Mononuclear cell (primary cell): ENCODE results near the gene GPR89B. TPM values are rescaled to one million over a fixed set of nuclear protein-coding genes. Genes with fewer than 3 reads are reported as not detected.
"Not testable (repeated sequence)": the region's sequence is repeated elsewhere in the genome, so short reads cannot be mapped to it uniquely, and the experiment has no call there.

Experiments
- H3K27me3 ChIP-seq: 2 replicates; pipeline ENCODE4 v1.6.0; 2011; ENCODE audit warnings: low read length, control low read depth; ENCODE audit not compliant: insufficient read depth
- H3K4me1 ChIP-seq: 2 replicates; pipeline ENCODE4 v1.5.1; 2011; ENCODE audit warnings: mild to moderate bottlenecking, low read length, control low read depth; ENCODE audit not compliant: insufficient read depth
- H3K4me3 ChIP-seq: 2 replicates; pipeline ENCODE4 v1.5.1; 2011; ENCODE audit warnings: mild to moderate bottlenecking, low read length, moderate library complexity
- H3K9me3 ChIP-seq: 2 replicates; pipeline ENCODE4 v1.5.1; 2011; ENCODE audit warnings: low read depth, mild to moderate bottlenecking, control low read depth, low read length
- total RNA-seq: library from RNA; depleted of rRNA; stranded (reverse); fragments of >200 nt; gene quantifications from one replicate; pipeline ENCODE4 v1.2.3, GENCODE V29; 2012

GPR89B gene
- total RNA-seq, 1 donor: 22.4 TPM

DNA sequence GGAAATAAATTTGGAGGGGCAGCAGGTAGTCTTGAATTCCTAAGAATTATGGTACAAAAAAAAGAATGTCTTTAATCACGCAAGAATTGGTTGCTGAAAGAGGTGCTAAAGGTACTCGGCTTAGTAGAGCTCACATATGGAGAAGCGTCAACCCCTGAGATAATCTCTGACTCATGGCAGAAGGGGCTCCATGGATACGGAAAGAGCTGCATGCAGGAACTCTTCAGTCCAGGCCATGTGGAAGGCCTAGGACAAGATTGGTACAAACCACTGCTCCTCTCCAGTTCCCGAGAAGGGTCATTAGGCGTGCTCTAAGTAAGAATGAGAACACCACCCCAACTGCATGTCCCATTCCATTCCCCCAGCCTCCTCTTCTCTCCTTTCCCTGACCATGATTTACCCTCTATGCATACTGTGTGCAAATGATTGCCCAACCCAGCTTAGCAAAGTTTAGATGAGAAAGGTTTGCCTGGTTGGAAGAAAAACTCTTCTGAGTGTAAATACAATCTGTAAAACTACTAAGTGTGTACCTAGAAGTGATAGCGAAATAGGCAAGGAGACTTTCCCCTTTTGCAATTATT lies 14.8 kb upstream of the GPR89B start:
- peaks cover 6% of the 10 kb centered on the region for H3K27me3 ChIP-seq
- H3K9me3 ChIP-seq: no peaks in the 10 kb centered on the region
- H3K4me1 ChIP-seq: no peaks in the 10 kb centered on the region
- H3K4me3 ChIP-seq: no peak overlapping the region

DNA sequence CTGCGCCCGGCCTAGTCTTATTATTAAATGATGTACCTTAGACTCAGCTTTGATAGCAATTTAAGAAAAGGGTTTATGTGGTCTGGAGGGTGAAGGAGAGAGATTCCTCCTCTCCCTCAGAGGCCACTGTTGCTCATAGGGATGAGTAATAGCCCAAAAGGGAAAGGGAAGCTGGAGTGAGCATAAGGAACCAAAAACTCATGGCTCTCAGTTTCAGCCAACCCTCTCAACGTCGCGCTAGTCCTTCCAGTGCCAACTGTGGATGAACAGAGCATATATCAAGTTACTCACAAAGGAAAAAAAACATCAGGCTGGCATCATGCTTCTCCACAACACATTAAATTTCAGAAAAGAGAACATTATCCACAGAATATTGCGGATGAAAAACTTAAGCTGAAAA lies 8.3 kb upstream of the GPR89B start:
- Histone ChIP-seq H3K4me3 (no peak overlapping the region), H3K9me3 (no peaks in the 10 kb centered on the region), H3K27me3 (peaks cover 6% of the 10 kb centered on the region), H3K4me1 (no peaks in the 10 kb centered on the region)

DNA sequence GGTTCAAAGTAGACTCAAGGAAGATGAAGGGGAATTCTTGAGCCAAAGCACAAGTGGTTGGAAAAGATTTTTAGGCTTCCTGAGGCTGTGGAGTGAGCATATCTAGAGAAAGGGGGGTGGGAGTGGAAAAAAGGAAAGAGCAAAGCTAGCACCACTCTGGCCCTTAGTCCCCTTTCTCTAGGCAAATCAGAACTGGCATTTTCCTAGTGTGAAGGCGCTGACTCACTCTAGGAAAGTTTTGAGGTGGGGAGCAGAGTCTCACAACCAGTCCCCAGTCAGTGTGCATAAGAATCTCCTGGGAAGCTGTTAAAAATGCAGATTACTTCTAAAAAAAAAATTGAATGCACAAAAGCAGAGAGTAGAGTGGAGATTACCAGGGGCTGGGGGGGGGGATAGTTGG lies 3.4 kb upstream of the GPR89B start:
- Histone ChIP-seq H3K9me3 (no peaks in the 10 kb centered on the region), H3K4me1 (peaks cover 4% of the 10 kb centered on the region), H3K27me3 (no peaks in the 10 kb centered on the region), H3K4me3 (no peak overlapping the region)

DNA sequence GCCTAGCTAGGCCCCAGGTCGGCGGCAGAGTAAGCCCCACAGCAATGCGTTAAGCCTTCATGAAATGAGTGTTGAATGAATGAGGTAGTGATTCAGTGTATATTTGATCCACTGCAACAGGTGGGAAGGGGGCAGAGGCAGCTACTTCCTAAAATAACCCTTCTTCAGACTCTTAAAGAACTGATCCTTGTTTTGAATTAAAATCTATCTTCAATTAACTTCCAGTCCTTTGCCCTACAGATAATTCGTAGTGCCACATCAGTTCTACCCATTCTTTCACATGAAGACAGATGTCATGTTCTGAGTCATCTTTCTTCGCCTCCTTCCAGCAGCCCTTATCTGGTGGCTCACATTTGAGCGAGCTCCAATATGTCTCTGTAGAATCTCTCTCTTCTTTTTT lies 1.0 kb upstream of the GPR89B start:
- not testable (repeated sequence) for H3K4me1 ChIP-seq, H3K9me3 ChIP-seq, H3K4me3 ChIP-seq, H3K27me3 ChIP-seq

DNA sequence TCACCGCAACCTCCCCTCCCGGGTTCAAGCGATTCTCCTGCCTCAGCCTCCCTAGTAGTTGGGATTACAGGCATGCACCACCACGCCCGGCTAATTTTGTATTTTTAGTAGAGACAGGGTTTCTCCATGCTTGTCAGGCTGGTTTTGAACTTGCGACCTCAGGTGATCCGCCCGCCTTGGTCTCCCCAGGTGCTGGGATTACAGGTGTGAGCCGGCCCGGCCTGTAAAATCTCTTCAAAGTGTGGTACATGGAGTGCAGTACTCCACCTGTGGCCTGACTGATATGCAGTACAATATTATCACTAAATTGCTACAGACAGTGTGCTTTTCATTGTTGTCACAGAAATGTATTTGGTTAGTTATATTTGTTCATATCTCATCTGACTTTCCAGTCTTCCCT lies 531 bp upstream of the GPR89B start:
- H3K4me3 ChIP-seq, H3K4me1 ChIP-seq, H3K9me3 ChIP-seq, H3K27me3 ChIP-seq: not testable (repeated sequence)

DNA sequence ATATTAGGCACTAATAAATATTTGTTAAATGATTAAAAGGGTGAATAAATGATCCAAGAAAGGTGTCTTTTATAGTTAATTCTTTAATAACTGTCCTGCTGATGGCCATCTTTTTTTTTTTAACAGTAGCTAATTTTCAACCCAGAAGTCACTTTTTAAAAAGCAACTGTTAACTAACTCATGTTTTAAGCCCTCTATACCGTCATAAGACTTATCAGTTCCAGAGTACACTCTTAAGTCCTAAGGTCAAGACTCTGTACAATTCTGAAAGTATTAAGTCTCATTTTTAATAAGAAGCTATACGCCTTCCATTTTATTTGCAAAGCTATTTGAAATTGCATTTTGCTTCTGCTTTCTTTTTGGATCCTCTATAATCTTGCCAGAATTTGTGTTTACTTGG lies 2.9 kb downstream of the GPR89B start:
- not testable (repeated sequence) for H3K4me1 ChIP-seq, H3K4me3 ChIP-seq, H3K9me3 ChIP-seq, H3K27me3 ChIP-seq

DNA sequence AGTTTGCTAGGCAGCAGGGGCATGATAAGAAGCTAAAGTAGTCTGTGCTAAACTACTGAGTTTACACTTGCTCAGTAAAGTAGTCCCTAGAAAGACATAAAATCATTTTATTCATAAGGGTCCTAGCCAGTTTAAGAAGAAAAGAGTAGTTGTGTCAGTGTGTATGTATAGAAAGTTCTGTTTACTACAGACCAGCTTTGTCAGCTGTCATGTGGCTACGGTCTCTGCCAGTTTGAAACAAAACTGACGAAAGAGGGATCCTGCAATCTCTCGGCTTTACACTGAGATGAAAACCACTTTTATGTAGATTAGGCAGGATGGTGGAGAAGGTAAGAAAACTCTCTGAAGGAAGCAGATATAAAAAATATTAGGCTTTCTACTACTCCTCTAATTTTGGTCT lies 7.1 kb downstream of the GPR89B start:
- H3K9me3 ChIP-seq, H3K4me3 ChIP-seq, H3K27me3 ChIP-seq, H3K4me1 ChIP-seq: not testable (repeated sequence)

DNA sequence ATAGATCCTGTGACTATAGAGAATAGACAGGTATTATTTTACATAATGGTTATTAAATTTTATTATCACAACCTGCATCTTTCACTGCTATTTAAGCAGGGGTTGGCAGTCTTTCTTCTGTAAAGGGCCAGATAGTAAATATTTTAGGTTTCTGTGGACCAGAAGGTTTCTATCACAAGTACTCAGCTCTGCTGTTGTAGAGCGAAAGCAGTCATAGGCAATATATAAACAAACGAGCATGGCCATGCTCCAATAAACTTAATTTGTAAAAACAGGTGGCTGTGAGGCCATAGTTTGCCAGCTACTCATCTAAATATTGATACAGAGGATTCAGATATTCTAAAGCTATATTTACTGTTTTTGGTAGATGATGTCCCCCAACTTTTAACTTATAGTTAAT lies 12.2 kb downstream of the GPR89B start:
- H3K9me3 ChIP-seq, H3K27me3 ChIP-seq, H3K4me3 ChIP-seq, H3K4me1 ChIP-seq: not testable (repeated sequence)

DNA sequence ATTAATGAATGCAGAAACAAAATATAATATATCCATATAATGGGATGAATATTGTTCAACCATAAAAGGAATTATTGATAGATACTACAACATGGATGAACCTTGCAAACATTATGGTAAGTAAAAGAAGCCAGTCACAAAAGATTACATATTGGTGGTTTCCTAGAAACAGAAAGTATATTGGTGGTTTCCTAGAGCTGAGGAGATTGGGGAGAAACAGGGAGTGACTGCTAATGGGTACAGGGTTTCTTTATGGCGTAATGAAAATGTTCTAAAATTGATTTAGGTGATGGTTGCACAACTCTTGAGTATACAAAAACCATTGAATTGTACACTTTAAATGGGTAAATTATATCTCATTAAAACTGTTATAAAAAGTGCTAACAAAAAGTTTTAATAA lies 14.3 kb downstream of the GPR89B start:
- not testable (repeated sequence) for H3K9me3 ChIP-seq, H3K4me1 ChIP-seq, H3K4me3 ChIP-seq, H3K27me3 ChIP-seq

DNA sequence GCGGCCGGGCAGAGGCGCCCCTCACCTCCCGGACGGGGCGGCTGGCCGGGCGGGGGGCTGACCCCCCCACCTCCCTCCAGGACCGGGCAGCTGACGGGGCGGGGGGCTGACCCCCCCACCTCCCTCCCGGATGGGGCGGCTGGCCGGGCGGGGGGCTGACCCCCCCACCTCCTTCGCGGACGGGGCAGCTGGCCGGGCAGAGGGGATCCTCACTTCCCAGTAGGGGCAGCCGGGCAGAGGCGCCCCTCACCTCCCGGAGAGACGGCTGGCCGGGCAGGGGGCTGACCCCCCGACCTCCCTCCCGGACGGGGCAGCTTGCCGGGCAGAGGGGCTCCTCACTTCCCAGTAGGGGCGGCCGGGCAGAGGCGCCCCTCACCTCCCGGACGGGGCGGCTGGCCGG lies 21.3 kb downstream of the GPR89B start:
- H3K4me1 ChIP-seq, H3K27me3 ChIP-seq, H3K9me3 ChIP-seq, H3K4me3 ChIP-seq: not testable (repeated sequence)

DNA sequence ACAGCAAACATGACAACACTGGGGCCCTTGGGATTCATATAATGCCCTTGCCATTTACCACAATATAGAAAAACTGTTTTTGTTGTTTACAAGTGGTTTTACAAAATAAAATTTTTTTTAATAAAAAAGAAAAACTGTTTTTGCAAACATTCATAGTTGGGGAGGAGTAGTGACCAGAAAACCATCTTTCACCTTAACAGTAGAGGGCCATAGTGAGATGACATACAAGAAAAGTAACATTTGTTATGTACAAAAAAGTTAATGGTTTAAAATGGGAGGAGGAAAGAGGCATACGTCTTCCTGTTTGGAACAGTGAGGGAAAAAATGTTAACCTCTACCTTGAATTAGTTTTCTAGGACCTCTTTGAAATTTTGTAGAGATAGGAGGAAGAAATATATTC lies 30.7 kb downstream of the GPR89B start:
- not testable (repeated sequence) for H3K9me3 ChIP-seq, H3K4me3 ChIP-seq, H3K27me3 ChIP-seq, H3K4me1 ChIP-seq

DNA sequence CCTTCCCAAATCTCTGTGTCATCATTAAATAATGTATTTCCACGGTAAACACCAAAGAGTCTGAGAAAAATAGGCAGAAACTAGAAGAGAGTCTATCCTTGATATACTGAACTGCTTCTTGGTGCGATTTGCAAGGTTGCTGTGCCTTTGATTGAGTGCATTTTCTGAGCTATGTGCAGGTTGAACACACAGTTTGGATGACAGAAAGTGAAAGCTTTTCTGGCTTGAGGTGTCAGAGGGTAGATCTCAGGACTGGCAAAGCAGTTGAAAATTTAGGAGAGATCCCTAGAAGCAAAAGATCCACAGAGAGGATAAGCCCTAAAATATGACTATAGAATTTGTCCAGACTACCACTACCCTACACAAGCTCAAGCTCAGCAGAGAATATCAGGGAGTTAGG lies 31.5 kb downstream of the GPR89B start:
- H3K4me3 ChIP-seq, H3K9me3 ChIP-seq, H3K4me1 ChIP-seq, H3K27me3 ChIP-seq: not testable (repeated sequence)

DNA sequence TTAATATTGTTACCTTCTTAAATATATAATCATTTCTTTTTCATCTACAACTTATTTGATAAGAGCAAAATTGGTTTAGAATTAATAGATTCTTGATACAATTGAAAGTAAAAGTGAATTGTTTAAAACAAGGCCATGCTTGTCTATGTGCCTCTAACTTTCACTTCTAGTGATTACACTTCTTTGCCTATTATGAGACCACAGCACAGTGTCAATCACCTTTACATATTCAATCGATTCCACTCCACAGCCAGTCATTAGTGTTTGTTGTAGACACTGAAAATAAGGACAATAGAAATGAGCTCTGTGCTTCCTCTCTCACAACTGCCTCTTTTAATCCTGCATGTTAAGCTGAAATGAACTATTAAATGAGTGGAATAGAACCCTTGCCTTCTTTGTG lies 36.4 kb downstream of the GPR89B start:
- not testable (repeated sequence) for H3K9me3 ChIP-seq, H3K4me3 ChIP-seq, H3K27me3 ChIP-seq, H3K4me1 ChIP-seq

DNA sequence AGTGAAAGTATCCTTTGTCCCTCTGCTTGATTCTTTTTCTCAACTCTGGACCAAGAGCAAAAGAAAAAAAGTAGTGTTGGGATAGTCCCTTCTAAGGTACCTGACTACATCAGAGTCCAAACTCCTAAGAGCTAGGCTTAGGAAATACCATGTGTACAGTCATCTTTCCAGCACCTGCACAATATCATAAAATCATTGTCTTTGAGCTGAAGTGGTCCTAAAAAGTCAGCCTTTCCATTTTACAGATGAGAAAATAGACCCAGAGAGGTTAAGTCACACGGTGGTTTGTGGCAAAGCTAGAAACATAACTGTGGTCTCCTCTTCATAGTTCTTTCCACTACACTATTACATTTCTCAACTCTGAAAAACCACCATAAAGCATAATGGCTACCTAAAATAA lies 38.4 kb downstream of the GPR89B start:
- not testable (repeated sequence) for H3K27me3 ChIP-seq, H3K4me3 ChIP-seq

DNA sequence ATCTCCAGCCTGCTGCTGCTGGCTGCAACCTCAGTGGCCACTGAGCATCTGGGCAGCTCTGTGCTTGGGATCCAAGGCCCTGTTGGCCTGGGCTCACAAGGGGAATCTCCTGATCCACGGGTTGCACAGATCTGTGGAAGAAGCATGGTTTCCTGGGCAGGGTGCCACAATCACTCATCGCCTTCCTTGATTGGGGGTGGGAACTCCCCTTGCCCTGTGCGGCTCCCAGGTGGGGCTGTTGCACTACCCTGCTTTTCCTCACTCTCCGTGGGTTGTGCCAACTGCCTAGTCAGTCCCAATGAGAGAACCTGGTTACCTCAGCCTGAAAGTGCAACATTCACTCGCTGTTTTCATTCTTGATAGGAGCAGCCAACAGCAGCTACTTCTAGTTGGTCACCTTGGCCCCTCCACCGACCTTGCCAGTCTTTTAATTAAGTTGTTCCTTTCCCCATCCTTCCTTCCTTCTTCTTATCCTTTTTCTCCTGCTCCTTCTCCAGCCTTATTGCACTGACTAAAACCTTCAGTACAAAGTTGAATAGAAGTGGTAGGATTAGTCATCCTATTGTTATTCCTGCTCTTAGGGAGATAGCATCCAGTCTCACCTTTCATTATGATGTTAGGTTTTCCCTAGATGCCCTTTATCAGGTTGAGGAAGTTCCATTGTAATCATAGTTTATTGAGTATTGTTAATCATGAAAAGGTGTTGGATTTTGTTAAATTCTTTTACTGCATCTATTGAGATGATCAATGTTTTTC lies 50.9 kb downstream of the GPR89B start:
- H3K27me3 ChIP-seq, H3K9me3 ChIP-seq, H3K4me1 ChIP-seq, H3K4me3 ChIP-seq: not testable (repeated sequence)

More for the DNA sequence above, 38.4 kb downstream of the GPR89B start:
- not testable (repeated sequence) for H3K4me1 ChIP-seq, H3K9me3 ChIP-seq

DNA sequence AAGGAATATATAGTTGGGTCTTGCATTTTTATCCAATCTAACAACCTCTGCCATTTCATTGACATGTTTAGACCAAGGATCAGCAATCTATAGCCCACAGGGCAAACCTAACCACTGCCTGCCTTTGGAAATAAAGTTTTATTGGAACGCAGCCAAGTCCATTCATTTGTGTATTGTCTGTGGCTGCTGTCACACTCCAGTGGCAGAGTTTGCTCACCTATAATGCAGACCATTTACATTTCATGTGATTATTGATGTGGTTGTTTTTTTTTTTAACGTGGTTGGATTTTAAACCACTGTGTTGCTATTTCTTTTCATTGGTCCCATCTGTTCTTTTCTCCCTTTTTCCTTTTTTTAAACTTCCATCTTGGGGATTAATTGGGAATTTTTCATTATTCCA lies 57.2 kb downstream of the GPR89B start:
- H3K4me3 ChIP-seq, H3K9me3 ChIP-seq, H3K27me3 ChIP-seq, H3K4me1 ChIP-seq: not testable (repeated sequence)
